H54 (cell line): ENCODE data around the gene PALM3.

Experiments used
- DNase-seq: peaks from one replicate; pipeline ENCODE4 v3.0.0; 2011; ENCODE audit warnings: low spot score, mixed read lengths; ENCODE audit not compliant: insufficient read length
- FAIRE-seq: peaks from 3 replicates; lab custom pipeline; 2011; peaks lifted over from hg19 to GRCh38; lab: Jason Lieb, UNC
- POLR2A ChIP-seq: IDR thresholded peaks from 2 replicates; pipeline ENCODE4 v1.6.1; 2011; ENCODE audit warnings: low read depth, mild to moderate bottlenecking, low read length

The PALM3 gene

GRCh38 chr19:14081797-14082674 lies 20.2 kb upstream of the PALM3 start:
- no peak for FAIRE-seq
- TF ChIP-seq POLR2A = no peak
- no peak for DNase-seq

GRCh38 chr19:14080887-14081796 lies 19.3 kb upstream of the PALM3 start:
- TF ChIP-seq POLR2A = peak; percentile 67
- FAIRE-seq (peak; percentile 85), DNase-seq (peak; percentile 94)

GRCh38 chr19:14078411-14078810 lies 16.5 kb upstream of the PALM3 start:
- no peak for DNase-seq
- TF ChIP-seq POLR2A = no peak
- no peak for FAIRE-seq

GRCh38 chr19:14073925-14074838 lies 12.3 kb upstream of the PALM3 start:
- no peak for TF ChIP-seq POLR2A

GRCh38 chr19:14073261-14073924 lies 11.5 kb upstream of the PALM3 start:
- no peak for FAIRE-seq
- no peak for TF ChIP-seq POLR2A
- DNase-seq = no peak

More at GRCh38 chr19:14073925-14074838, 12.3 kb upstream of the PALM3 start:
- DNase-seq (no peak), FAIRE-seq (no peak)

GRCh38 chr19:14072535-14073260 lies 10.8 kb upstream of the PALM3 start, which contains the start of gene MISP3:
Gene MISP3 (plus strand): TSS chr19:14072786. CDS start chr19:14073310, 524 bp downstream.
- DNase-seq (no peak), FAIRE-seq (no peak)
- TF ChIP-seq POLR2A = no peak

GRCh38 chr19:14070268-14071050 lies 8.6 kb upstream of the PALM3 start:
- no peak for TF ChIP-seq POLR2A
- FAIRE-seq = no peak
- DNase-seq = no peak

- no peak for TF ChIP-seq POLR2A
- no peak for FAIRE-seq
- no peak for DNase-seq
Measured at GRCh38 chr19:14066134-14066533, 4.3 kb upstream of the PALM3 start.

- FAIRE-seq = no peak
- TF ChIP-seq POLR2A = no peak
- DNase-seq = no peak
Measured at GRCh38 chr19:14063105-14063504, 1.2 kb upstream of the PALM3 start.

- FAIRE-seq (no peak), DNase-seq (no peak)
- TF ChIP-seq POLR2A = no peak
Measured at GRCh38 chr19:14062558-14062855, 631 bp upstream of the PALM3 start.

GRCh38 chr19:14061081-14061749 lies 661 bp downstream of the PALM3 start:
- no peak for FAIRE-seq
- no peak for DNase-seq
- no peak for TF ChIP-seq POLR2A

GRCh38 chr19:14059652-14060155 lies 2.2 kb downstream of the PALM3 start:
- no peak for TF ChIP-seq POLR2A
- FAIRE-seq (no peak), DNase-seq (no peak)
